OCI-LY3 (cell line): ENCODE measurements around the gene NOS1AP.

ENCODE experiments used
- H2AFZ ChIP-seq: fragments of 200-600, 300-600 bp; shearing (Covaris generic); 2 replicates; pipeline ENCODE4 v1.6.0; 2014; ENCODE audit warnings: antibody characterized with exemption, low read depth, low read length
- H3K27ac ChIP-seq: fragments of 200-600, 300-600 bp; sonication (generic); 2 replicates; pipeline ENCODE4 v1.5.1; 2014; ENCODE audit warnings: mild to moderate bottlenecking, low read length, moderate library complexity, mixed read lengths
- H3K27me3 ChIP-seq: fragments of 200-600, 300-600 bp; sonication (generic); 2 replicates; pipeline ENCODE4 v1.6.1; 2014; ENCODE audit warnings: low read depth, low read length, mixed read lengths
- H3K36me3 ChIP-seq: fragments of 200-600, 300-600 bp; sonication (generic); replicated peaks from 2 replicates; pipeline ENCODE3; 2014; ENCODE audit warnings: low read depth, low read length, mixed read lengths
- H3K4me1 ChIP-seq: fragments of 300-600, 200-600 bp; sonication (generic); 2 replicates; pipeline ENCODE4 v1.6.1; 2014; ENCODE audit warnings: low read length, mixed read lengths
- H3K4me2 ChIP-seq: fragments of 200-600, 300-600 bp; sonication (generic); 2 replicates; pipeline ENCODE4 v1.6.1; 2014; ENCODE audit warnings: low read length, mixed read lengths
- H3K4me3 ChIP-seq: fragments of 300-600, 200-600 bp; sonication (generic); 2 replicates; pipeline ENCODE4 v1.5.1; 2014; ENCODE audit warnings: antibody characterized with exemption, mild to moderate bottlenecking, low read length, moderate library complexity
- H3K79me2 ChIP-seq: fragments of 300-600, 200-600 bp; shearing (Covaris generic); 2 replicates; pipeline ENCODE4 v1.6.1; 2014; ENCODE audit warnings: mild to moderate bottlenecking, low read length, mixed read lengths
- H3K9ac ChIP-seq: fragments of 300-600, 200-600 bp; shearing (Covaris generic); 2 replicates; pipeline ENCODE4 v1.6.0; 2014; ENCODE audit warnings: mild to moderate bottlenecking, low read length, moderate library complexity
- H3K9me3 ChIP-seq: fragments of 200-600, 300-600 bp; shearing (Covaris generic); 2 replicates; pipeline ENCODE4 v1.6.1; 2014; ENCODE audit warnings: low read length, mixed read lengths; ENCODE audit not compliant: insufficient read depth
- H4K20me1 ChIP-seq: fragments of 200-600, 300-600 bp; sonication (generic); 2 replicates; pipeline ENCODE4 v1.6.1; 2016; ENCODE audit warnings: low read length, mixed read lengths; ENCODE audit not compliant: insufficient read depth
- CTCF ChIP-seq: fragments of 200-600, 300-600 bp; sonication (generic); IDR thresholded peaks from 2 replicates; pipeline ENCODE4 v1.5.1; 2014; ENCODE audit warnings: antibody characterized with exemption, low read length, low read depth
- EZH2phosphoT487 ChIP-seq: fragments of 200-600 bp; shearing (Covaris generic); IDR thresholded peaks from 2 replicates; pipeline ENCODE4 v1.6.1; 2018; ENCODE audit warnings: antibody characterized with exemption, mixed run types, low read depth

NOS1AP gene

GRCh38 chr1:162074276-162075005 is 5.0 kb downstream of the NOS1AP start:
- no peaks in the 10 kb centered on the region for H3K9me3 ChIP-seq
- H2AFZ ChIP-seq: no peak overlapping the region
- TF ChIP-seq EZH2phosphoT487 (no peak), CTCF (no peak)
- no peak overlapping the region for H3K9ac ChIP-seq
- H4K20me1 ChIP-seq: no peaks in the 10 kb centered on the region
- H3K27ac ChIP-seq: no peak overlapping the region
- H3K4me3 ChIP-seq: no peak overlapping the region
- peaks cover 76% of the 10 kb centered on the region for H3K27me3 ChIP-seq
- H3K36me3 ChIP-seq: no peaks in the 10 kb centered on the region
- H3K79me2 ChIP-seq: no peaks in the 10 kb centered on the region
- H3K4me2 ChIP-seq: no peak overlapping the region
- no peaks in the 10 kb centered on the region for H3K4me1 ChIP-seq

- no peak overlapping the region for H3K4me3 ChIP-seq
- H3K27ac ChIP-seq: no peak overlapping the region
- H4K20me1 ChIP-seq: no peaks in the 10 kb centered on the region
- H3K36me3 ChIP-seq: no peaks in the 10 kb centered on the region
- H3K9ac ChIP-seq: no peak overlapping the region
- H3K79me2 ChIP-seq: no peaks in the 10 kb centered on the region
- H3K27me3 ChIP-seq: peaks cover 72% of the 10 kb centered on the region
- no peak overlapping the region for H3K4me2 ChIP-seq
- no peaks in the 10 kb centered on the region for H3K9me3 ChIP-seq
- H2AFZ ChIP-seq: no peak overlapping the region
- no peak for TF ChIP-seq CTCF
- TF ChIP-seq EZH2phosphoT487: no peak
- no peaks in the 10 kb centered on the region for H3K4me1 ChIP-seq
Measured at GRCh38 chr1:162075862-162076261, 6.4 kb downstream of the NOS1AP start.

- H3K4me1 ChIP-seq: no peaks in the 10 kb centered on the region
- no peaks in the 10 kb centered on the region for H4K20me1 ChIP-seq
- H3K36me3 ChIP-seq: no peaks in the 10 kb centered on the region
- H3K4me2 ChIP-seq: no peak overlapping the region
- H3K27me3 ChIP-seq: peaks cover 53% of the 10 kb centered on the region
- H3K79me2 ChIP-seq: no peaks in the 10 kb centered on the region
- TF ChIP-seq CTCF (no peak), EZH2phosphoT487 (no peak)
- no peak overlapping the region for H3K27ac ChIP-seq
- no peak overlapping the region for H3K4me3 ChIP-seq
- no peak overlapping the region for H2AFZ ChIP-seq
- no peak overlapping the region for H3K9ac ChIP-seq
- no peaks in the 10 kb centered on the region for H3K9me3 ChIP-seq
Measured at GRCh38 chr1:162077648-162078299, 8.3 kb downstream of the NOS1AP start.

DNA sequence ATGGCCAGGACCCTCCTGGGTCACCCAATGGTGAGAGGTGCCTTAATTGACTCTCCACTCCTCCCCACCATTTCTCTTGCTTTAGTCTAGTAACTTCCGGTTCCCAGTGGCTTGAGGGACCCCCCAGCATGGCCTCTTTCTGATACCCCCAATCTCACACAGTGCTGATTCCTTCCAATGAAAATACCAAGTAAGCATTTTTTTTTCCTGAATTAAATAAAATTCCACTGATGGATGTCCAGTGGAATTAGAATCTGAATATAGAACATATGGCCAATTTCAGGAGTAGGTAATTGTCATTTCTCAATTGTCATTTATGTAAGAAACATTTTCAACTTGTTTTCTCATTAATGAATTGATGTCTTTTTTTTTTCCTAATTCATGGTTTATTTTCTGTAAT is 9.5 kb downstream of the NOS1AP start:
- H3K9me3 ChIP-seq: no peaks in the 10 kb centered on the region
- no peaks in the 10 kb centered on the region for H3K79me2 ChIP-seq
- no peaks in the 10 kb centered on the region for H3K4me1 ChIP-seq
- H3K4me2 ChIP-seq: no peak overlapping the region
- H4K20me1 ChIP-seq: no peaks in the 10 kb centered on the region
- H3K27ac ChIP-seq: no peak overlapping the region
- no peak for TF ChIP-seq EZH2phosphoT487
- TF ChIP-seq CTCF: no peak
- no peak overlapping the region for H3K9ac ChIP-seq
- H3K27me3 ChIP-seq: peaks cover 44% of the 10 kb centered on the region
- no peak overlapping the region for H2AFZ ChIP-seq
- H3K4me3 ChIP-seq: no peak overlapping the region
- no peaks in the 10 kb centered on the region for H3K36me3 ChIP-seq
